HG02798 (cell line): Measurements from ENCODE around the gene FCSK.
"Not testable (repeated sequence)": the region's sequence is repeated elsewhere in the genome, so short reads cannot be mapped to it uniquely, and the experiment has no call there.

Experiments used
- ATAC-seq: cut with Tn5 transposase; IDR thresholded peaks from one replicate; pipeline ENCODE4 v1.9.1; 2021; ENCODE audit warnings: mild to moderate bottlenecking; ENCODE audit not compliant: unreplicated experiment, poor library complexity

FCSK gene

DNA sequence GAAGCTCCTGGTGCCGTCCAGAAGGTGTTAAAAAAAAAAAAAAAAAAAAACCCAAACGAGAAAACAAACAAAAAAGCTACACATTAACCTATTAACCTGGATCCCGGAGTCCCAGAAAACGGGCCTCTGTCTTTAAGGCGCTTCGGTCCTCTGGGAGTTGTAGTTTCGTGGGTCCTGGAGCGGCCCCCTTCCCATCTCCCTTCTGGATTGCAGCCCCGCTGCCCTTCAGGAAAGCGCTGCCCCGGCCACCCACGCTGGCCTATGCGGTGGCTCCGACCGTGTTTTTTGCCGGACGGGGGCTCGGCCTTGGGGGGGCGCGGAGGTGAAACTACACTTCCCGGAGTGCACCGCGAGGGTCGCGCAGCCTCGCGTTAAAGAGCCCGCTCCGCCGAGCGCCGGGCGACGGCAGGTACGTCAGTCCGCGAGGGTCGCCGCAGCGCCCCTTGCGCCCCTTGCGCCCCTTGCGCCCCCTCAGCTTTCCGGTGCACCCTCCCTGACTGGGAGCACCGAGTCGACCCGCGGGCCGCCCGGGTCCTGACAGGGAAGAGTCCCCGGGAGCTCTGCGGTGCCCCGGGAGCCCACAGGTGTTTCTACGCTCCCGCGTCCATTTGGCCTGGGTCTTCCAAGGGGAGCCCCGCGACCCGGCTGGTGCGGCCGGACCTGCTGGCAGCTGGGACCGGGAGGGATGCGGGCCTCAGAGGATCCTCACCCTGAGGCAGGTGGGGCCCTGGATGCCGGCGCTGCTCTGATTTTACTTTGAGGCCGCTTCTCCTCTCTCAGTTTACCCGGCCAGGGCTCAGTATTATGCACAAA, at the start of gene FCSK:
FCSK (plus strand) TSS at position 374 of the 813 bp plus-strand sequence. CDS start 8,596 bp downstream, outside the sequence.
- ATAC-seq = peak; percentile 87

- ATAC-seq = peak; percentile 26
These were observed 48.3 kb upstream of the FCSK start for GRCh38 chr16:70406104-70406503.

DNA sequence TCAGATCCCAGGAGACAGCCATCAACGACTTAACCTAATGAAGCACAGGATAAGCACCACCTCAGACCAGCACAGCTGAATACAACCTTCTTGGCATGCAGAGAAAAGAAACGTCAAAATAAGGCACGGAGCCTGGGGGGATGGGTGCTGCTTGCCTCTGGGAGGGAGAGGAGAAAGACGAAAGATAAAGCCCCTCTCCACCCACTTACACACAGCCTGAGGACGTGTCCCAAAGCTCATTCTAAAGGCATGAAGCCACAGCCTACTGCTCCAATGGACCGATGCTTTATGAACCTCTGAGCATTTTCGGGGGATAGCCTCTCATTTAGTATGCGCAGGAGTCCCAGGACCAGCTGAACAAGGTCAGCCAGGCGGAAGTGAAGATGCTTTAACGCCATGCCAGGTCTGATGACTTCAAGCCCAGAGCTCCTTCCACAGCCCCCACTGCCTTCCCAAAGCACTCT, 46.6 kb upstream of the FCSK start:
- no peak for ATAC-seq

GRCh38 chr16:70410734-70411133, 43.7 kb upstream of the FCSK start:
- no peak for ATAC-seq

- ATAC-seq = no peak
These were observed 42.0 kb upstream of the FCSK start for GRCh38 chr16:70412385-70412784.

GRCh38 chr16:70413572-70413971, 40.8 kb upstream of the FCSK start:
- not testable (repeated sequence) for ATAC-seq

GRCh38 chr16:70416748-70417616, 37.4 kb upstream of the FCSK start:
- ATAC-seq = peak; percentile 90

DNA sequence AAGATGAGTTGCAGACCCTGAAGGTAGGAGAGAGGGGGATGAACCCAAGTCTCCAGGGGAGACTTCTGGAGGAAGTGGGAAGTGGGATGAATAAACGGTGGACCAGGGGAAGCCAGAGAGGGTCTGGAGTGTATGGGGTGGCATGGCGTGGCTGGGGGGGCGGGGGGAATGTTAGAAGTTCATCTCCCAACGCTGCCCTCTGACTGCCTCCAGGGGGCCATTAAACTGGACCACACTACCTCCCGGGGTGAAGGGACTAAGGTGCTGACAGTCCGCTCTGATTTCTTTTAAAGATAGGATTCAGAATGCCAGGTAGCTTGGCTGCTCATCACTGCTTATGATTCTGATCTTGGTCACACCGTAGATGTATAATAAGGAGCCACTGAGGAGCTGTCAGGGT, 36.7 kb upstream of the FCSK start:
- ATAC-seq = no peak

DNA sequence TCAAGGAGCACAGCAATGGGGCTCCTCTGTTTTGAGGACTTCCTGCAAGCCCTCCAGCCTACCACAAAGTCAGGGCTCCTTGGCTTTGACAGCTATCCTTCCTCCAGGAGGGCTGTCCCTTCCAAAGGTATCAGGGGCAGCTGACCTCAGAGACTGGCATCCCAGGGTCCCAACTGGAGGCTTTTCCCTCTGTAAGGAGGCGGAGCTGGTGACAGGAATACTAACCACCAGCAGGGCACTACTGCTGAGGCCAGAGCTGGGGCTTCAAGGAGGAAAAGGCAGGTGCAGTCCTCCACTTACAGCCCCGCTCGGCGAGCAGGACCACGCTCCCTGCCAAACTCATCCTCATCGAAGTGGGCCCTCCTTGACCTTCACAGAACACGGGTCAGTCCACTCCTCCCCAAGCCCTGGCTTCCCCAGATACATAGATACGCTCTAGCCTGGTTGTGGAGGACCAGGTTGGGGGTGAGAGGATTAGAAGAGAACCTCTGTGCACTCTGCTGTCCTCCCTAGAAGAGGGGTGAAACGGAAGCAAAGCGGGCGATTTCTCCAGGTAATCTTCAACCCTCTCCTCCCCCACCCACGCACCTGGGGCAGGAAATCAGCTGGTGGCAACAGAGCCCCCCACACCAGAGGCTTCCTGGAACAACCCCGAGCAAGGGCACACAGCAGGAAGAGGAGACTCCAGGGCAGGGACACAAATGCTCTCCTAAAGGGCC, 36.0 kb upstream of the FCSK start:
- no peak for ATAC-seq

GRCh38 chr16:70418993-70419318, 35.4 kb upstream of the FCSK start:
- ATAC-seq = no peak

GRCh38 chr16:70419384-70420327, 34.7 kb upstream of the FCSK start:
- ATAC-seq = no peak

DNA sequence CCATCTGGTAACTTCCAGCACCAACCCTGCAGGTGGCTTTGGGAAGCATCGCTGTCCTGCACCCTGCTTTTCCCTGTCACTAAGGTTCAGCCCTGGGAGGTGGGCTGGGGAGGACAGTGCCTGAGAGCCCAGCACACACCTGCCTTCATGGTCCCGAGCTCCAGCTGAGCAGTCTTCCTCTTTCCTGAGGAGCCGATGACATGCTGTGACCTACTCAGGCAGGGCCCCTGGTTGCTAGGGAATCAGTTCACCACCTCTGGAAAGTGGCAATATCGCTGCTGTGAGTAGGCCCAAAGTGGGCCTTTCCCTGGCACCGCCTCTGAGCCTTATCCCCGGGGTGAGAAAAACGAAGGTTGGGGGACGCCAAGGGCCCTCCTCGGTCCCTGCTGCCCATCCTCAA, 33.4 kb upstream of the FCSK start:
- ATAC-seq = no peak

DNA sequence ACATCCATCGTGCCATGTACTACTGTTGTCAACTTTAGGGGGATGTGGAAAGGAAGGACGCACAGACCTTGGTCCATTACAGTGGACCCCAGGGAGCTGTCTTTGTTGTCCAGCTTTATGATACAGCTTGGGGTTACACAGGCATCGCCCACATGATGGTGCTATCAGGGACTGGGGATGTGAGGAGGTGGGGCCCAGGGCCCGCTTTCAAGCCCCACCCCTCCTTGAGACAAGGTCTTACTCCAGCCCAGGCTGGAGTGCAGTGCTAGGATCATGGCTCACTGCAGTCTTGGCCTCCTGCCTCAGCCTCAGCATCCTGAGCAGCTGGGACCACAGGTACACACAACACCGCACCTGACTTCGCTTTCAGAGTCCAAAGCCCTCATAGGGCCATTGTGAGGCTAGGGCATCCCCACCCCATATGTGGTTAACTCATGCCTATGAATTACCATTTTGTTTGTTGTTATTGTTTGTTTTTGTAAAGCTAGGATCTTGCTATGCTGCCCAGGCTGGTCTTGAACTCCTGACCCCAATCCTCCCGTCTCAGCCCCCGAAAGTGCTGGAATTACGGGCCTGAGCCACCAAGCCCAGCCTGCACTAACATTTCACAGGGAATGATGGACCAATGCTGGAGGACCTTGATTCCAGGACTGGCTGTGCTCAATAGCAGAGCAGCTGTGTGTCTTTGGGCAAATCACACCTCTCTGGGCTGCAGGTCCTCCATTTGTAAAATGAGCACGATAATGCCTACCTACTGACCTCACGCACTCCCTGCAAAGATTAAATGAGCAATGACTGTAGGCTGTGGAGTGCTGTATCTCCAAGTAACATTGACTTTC, 32.7 kb upstream of the FCSK start:
- ATAC-seq = no peak

DNA sequence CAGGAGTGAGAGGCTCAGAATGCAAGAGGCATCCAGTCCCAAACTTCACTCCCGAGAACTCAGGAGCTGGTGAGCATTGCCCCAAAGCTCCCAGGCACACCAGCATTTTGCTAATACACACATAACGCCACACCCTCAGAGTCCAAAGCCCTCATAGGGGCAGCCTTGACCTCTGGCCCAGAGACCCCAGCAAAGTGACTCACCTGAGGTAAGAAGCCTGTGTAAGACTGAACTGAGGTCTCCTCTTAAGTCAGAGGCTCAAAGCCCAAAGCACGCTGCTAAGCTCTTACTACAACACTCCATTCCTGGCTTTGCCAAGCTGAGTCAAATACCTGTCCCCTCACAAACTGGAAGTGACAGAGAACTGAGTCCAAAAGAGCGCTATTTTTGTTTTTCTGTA, 31.9 kb upstream of the FCSK start:
- no peak for ATAC-seq

- no peak for ATAC-seq
These were observed 26.6 kb upstream of the FCSK start for GRCh38 chr16:70427786-70428177.

DNA sequence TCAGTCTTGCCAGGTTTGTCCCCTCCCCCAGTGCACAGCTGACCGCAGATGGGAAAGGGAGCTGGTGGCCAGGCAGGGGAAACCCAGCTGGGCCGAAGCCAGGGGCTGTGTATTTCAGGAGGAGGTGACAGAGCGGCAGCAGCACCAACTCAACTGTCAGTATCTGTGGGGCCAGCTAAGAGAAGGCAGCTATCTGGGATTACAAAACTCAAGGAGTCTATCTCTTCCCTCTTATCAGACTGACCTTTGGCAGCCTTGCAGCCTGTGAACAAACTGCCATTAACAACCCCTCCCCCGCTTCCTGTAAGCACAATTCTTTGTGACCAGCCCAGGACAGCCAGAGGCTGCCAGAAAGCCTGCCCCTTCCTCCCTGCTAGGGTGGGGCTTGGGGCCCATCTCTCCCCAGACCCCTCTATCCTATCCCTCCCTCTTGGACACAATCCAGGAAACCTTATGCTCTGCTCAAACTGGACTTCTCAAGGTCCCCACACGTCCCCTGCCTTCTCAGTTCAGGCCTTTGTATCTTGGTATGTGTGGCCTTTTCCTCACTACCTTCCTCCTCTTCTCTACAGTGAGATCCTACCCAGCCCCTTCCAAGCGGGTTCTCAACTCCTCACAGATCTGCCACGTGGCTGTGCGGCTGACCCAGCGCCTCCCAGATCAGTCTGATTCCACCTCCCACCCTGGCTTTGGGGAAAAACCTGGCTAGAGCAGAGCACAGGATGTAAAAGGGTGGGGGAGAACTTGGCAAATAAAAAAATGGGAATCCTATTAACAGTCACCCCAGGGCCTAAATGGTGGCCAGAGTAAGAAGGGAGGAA, 26.0 kb upstream of the FCSK start:
- peak; percentile 43 for ATAC-seq

DNA sequence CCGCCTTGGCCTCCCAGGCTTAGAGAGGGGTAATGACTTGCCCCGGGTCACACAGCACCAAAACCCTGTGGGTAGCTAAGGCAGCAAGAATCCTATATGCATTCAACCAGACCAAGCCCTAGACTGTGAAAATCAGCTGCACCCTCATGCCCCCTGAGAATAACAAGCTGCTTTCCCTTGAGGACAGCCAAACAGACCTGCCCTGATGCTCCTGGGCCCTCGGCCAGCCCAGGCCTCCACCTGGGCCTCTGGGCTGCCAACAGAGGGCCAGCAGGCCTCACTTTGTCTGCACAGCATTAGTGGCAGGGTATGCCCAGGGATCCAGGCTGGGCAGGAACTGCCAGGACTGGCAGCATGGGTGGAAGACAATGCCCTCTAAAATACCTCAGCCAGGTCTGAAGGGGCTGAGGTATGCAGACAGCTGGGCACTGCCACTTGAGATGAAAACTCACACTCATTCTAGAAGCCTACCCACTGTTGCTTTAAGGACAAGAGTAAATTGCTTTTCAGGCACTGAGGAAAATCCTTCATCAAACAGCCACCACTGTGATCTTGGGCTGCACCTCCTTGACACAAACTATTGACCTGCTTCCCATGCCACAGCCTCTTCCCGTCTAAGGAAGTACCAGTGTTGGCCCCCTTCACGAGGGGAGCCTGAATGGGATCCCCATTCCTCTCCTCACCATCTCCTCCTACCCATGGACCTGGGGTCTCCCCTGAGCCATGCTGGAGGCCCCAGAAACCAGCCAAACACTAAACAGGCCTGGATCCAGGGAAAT, 24.3 kb upstream of the FCSK start:
- ATAC-seq = peak; percentile 1
